ENCODE measurements around the gene WDR20.

- TF ChIP-seq CTCF (IDR thresholded peaks at IDR 0.05) (no peak), EP300 (IDR thresholded peaks at IDR 0.05) (no peak), POLR2A (IDR thresholded peaks at IDR 0.05) (no peak)
Observed at GRCh38 chr14:102158797-102159196, 19.1 kb downstream of the WDR20 start.

All from sigmoid colon (tissue), 4 donors.